Brain microvascular endothelial cell (primary cell): ENCODE data around the gene MEF2C.

Experiments used
- DNase-seq: peaks from one replicate; pipeline ENCODE4 v3.0.0-alpha.2; 2020
- H3K27ac ChIP-seq: fragments of 250-450 bp; sonication (Bioruptor Pico); 2 replicates; pipeline ENCODE4 v1.5.1; 2020; ENCODE audit warnings: mild to moderate bottlenecking, moderate library complexity
- H3K27me3 ChIP-seq: fragments of 250-450 bp; sonication (Bioruptor Pico); replicated peaks from 2 replicates; pipeline ENCODE4 v1.5.1; 2020; ENCODE audit warnings: mild to moderate bottlenecking
- H3K36me3 ChIP-seq: fragments of 250-450 bp; sonication (Bioruptor Pico); replicated peaks from 2 replicates; pipeline ENCODE4 v1.5.1; 2020; ENCODE audit warnings: mild to moderate bottlenecking
- H3K4me3 ChIP-seq: 2 replicates; pipeline ENCODE4 v1.5.1; 2011; ENCODE audit warnings: low read depth, mild to moderate bottlenecking, control low read depth, low read length, moderate library complexity
- CTCF ChIP-seq: IDR thresholded peaks from 2 replicates; pipeline ENCODE4 v1.5.1; 2011; ENCODE audit warnings: low read depth, mild to moderate bottlenecking, moderate library complexity, low read length, control low read depth, inconsistent platforms; ENCODE audit errors: missing control alignments
- in situ Hi-C: cut with HindIII; loops from 2 replicates; pipeline ENCODE4 v1.10.0; 2017; ENCODE audit warnings: low sequenced_read_pairs, low pct_ligation_motif_present

The MEF2C gene

DNA sequence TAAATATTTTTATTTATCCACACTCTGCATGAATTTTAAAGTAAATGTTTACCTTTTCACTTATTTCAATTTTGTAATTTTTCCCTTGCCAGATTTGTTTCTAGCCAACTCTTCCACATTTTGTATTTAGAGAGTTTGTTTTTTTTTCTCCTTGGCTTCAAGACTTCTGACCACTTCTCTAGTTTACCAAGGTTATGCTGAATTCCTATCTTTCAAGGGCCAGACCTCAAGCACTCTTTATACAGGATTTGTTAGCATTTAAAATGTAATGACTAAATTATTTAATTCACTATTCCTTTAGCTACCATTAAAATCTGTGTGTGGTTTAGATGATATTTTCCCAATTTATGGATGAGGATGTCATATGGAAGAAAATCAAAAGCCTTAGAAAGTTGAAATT, 42.5 kb downstream of the MEF2C start:
- no peak for TF ChIP-seq CTCF
- Histone ChIP-seq H3K27me3 (no peaks in the 10 kb centered on the region), H3K36me3 (no peaks in the 10 kb centered on the region), H3K27ac (no peak overlapping the region), H3K4me3 (no peak overlapping the region)
- no peak for DNase-seq
- in situ Hi-C loops: no loop called here

- in situ Hi-C loops: no loop called here
- Histone ChIP-seq H3K27ac (no peak overlapping the region), H3K36me3 (no peaks in the 10 kb centered on the region), H3K27me3 (no peaks in the 10 kb centered on the region), H3K4me3 (no peak overlapping the region)
- TF ChIP-seq CTCF: no peak
- DNase-seq: no peak
Observed at GRCh38 chr5:88839238-88839637, 43.7 kb downstream of the MEF2C start.

- in situ Hi-C loops: no loop called here
- TF ChIP-seq CTCF: no peak
- H3K36me3 ChIP-seq: no peaks in the 10 kb centered on the region
- DNase-seq: no peak
- H3K27me3 ChIP-seq: no peaks in the 10 kb centered on the region
- H3K4me3 ChIP-seq: no peak overlapping the region
- H3K27ac ChIP-seq: no peak overlapping the region
Observed at GRCh38 chr5:88838500-88838899, 44.5 kb downstream of the MEF2C start.

DNA sequence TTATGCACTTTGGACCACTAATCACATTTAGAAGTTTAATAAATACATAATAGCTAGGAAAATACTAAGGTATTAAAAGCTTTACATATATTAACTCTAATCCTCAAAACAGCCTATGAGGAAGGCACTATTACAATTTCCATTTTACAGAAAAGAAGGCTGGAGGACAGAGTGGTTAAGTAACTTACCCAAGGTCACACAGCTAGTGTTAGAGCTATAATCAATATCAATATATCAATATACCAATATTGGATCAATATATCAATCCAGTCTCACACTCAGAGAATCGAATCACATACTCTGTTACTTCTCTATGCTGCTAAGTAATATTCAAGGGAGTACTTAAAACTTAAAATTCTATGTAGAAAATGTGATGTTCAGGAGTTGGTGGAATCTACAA, 45.2 kb downstream of the MEF2C start:
- H3K27ac ChIP-seq: no peak overlapping the region
- no peak for DNase-seq
- in situ Hi-C loops: no loop called here
- H3K27me3 ChIP-seq: no peaks in the 10 kb centered on the region
- no peaks in the 10 kb centered on the region for H3K36me3 ChIP-seq
- TF ChIP-seq CTCF: no peak
- H3K4me3 ChIP-seq: no peak overlapping the region

GRCh38 chr5:88837222-88837621, 45.8 kb downstream of the MEF2C start:
- no peak for TF ChIP-seq CTCF
- Histone ChIP-seq H3K36me3 (no peaks in the 10 kb centered on the region), H3K27me3 (no peaks in the 10 kb centered on the region), H3K4me3 (no peak overlapping the region), H3K27ac (no peak overlapping the region)
- no peak for DNase-seq
- in situ Hi-C loops: no loop called here

DNA sequence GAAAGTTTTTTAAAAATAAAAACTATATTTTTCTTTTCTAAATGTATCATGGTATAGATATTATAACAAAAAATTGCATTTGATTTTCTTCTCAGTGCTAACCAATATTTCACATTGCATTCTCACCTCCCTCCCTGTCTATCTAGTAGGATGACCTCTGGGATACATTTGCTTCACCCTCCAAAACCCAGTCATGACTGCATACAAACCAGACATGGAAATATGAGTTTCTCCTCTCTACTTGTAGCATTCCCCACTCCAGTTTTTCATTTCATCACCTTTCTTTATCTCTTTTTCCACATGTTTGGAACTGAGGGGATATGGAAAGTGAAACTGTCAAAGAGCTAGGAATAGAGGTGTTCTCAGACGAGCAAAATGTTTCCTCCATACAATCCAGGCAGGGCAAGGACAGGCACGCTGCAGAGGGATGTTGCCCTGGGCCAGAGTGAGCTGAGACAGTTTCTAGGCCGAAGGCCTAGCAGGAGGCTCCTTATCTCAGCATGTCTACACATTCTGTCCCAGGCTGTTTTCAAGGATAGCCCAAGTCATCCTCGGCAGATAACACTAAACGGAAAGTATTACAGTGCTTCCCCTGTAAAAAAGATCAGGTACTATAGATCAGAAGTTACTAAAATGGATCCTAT, 46.7 kb downstream of the MEF2C start:
- no peak for TF ChIP-seq CTCF
- Histone ChIP-seq H3K36me3 (no peaks in the 10 kb centered on the region), H3K27ac (peak overlapping the region; percentile 79), H3K4me3 (no peak overlapping the region), H3K27me3 (no peaks in the 10 kb centered on the region)
- peak; percentile 60 for DNase-seq
- in situ Hi-C loops: no loop called here
